DND-41 (cell line): ENCODE measurements around the gene ITPRID1.

Source experiments
- ATAC-seq: fragments of 200-7000 bp; cut with Tn5 transposase; 3 replicates; pipeline ENCODE4 v1.9.1; 2021; ENCODE audit warnings: low read depth; ENCODE audit not compliant: insufficient read depth
- DNase-seq: peaks from one replicate; pipeline ENCODE4 v3.0.0-alpha.2; 2020
- H2AFZ ChIP-seq: 2 replicates; pipeline ENCODE4 v1.6.0; 2012; ENCODE audit warnings: low read depth, low read length
- H3K27ac ChIP-seq: 2 replicates; pipeline ENCODE4 v1.5.1; 2012; ENCODE audit warnings: low read length, inconsistent platforms
- H3K27me3 ChIP-seq: fragments of 200-600 bp; sonication (generic); 2 replicates; pipeline ENCODE4 v1.6.0; 2012; ENCODE audit warnings: low read length, mild to moderate bottlenecking, inconsistent platforms; ENCODE audit not compliant: insufficient read depth, poor library complexity
- H3K36me3 ChIP-seq: 2 replicates; pipeline ENCODE4 v1.5.1; 2012; ENCODE audit warnings: low read length, inconsistent platforms; ENCODE audit not compliant: insufficient read depth
- H3K4me1 ChIP-seq: 2 replicates; pipeline ENCODE4 v1.5.1; 2012; ENCODE audit warnings: mild to moderate bottlenecking, low read length; ENCODE audit not compliant: insufficient read depth
- H3K4me2 ChIP-seq: 2 replicates; pipeline ENCODE4 v1.6.0; 2012; ENCODE audit warnings: mild to moderate bottlenecking, moderate library complexity, low read length, inconsistent platforms; ENCODE audit not compliant: insufficient read depth
- H3K4me3 ChIP-seq, 2 experiments: fragments of 200-600 bp in 1 of 2; shearing (Covaris generic) in 1 of 2; 2 replicates each; pipeline ENCODE4 v1.5.1; 2012 to 2016; ENCODE audit warnings: inconsistent platforms in 2 of 2, low read length in 2 of 2, mild to moderate bottlenecking in 2 of 2, low read depth in 1 of 2, moderate library complexity in 1 of 2
- H3K79me2 ChIP-seq: 2 replicates; pipeline ENCODE4 v1.6.0; 2012; ENCODE audit warnings: low read length, inconsistent platforms; ENCODE audit not compliant: insufficient read depth
- H3K9ac ChIP-seq: 2 replicates; pipeline ENCODE4 v1.6.0; 2012; ENCODE audit warnings: low read depth, mild to moderate bottlenecking, inconsistent platforms, low read length, moderate library complexity
- H3K9me3 ChIP-seq: 2 replicates; pipeline ENCODE4 v1.5.1; 2012; ENCODE audit warnings: low read length, moderate library complexity, mild to moderate bottlenecking, inconsistent platforms; ENCODE audit not compliant: insufficient read depth, severe bottlenecking
- H4K20me1 ChIP-seq: 2 replicates; pipeline ENCODE4 v1.6.0; 2012; ENCODE audit warnings: low read length; ENCODE audit not compliant: insufficient read depth
- CTCF ChIP-seq: IDR thresholded peaks from 2 replicates; pipeline ENCODE4 v1.5.1; 2012; ENCODE audit warnings: borderline replicate concordance, low read length, moderate library complexity, mild to moderate bottlenecking; ENCODE audit not compliant: poor library complexity, severe bottlenecking; ENCODE audit errors: extremely low read depth
- EZH2 ChIP-seq: IDR thresholded peaks from 3 replicates; pipeline ENCODE4 v1.6.1; 2012; ENCODE audit warnings: borderline replicate concordance, low read depth, mild to moderate bottlenecking, moderate library complexity, low read length, inconsistent platforms; ENCODE audit not compliant: severe bottlenecking

ITPRID1 gene

GRCh38 chr7:31705377-31705776, 191.5 kb downstream of the ITPRID1 start:
- no peak overlapping the region for H3K27ac ChIP-seq
- no peaks in the 10 kb centered on the region for H3K79me2 ChIP-seq
- ATAC-seq, result no peak
- no peaks in the 10 kb centered on the region for H4K20me1 ChIP-seq
- no peaks in the 10 kb centered on the region for H3K9me3 ChIP-seq
- no peak overlapping the region for H3K9ac ChIP-seq
- H3K4me2 ChIP-seq, result no peak overlapping the region
- H2AFZ ChIP-seq, result no peak overlapping the region
- H3K27me3 ChIP-seq, result peaks cover 3% of the 10 kb centered on the region
- TF ChIP-seq EZH2 (no peak), CTCF (no peak)
- H3K36me3 ChIP-seq, result no peaks in the 10 kb centered on the region
- DNase-seq, result no peak
- H3K4me3 ChIP-seq, result no peak overlapping the region
- no peaks in the 10 kb centered on the region for H3K4me1 ChIP-seq

GRCh38 chr7:31707089-31707488, 193.2 kb downstream of the ITPRID1 start:
- Histone ChIP-seq H3K27me3 (peaks cover 3% of the 10 kb centered on the region), H3K36me3 (no peaks in the 10 kb centered on the region), H3K9ac (no peak overlapping the region), H2AFZ (no peak overlapping the region), H4K20me1 (no peaks in the 10 kb centered on the region), H3K4me2 (no peak overlapping the region), H3K79me2 (no peaks in the 10 kb centered on the region), H3K4me3 (no peak overlapping the region), H3K27ac (no peak overlapping the region), H3K4me1 (no peaks in the 10 kb centered on the region), H3K9me3 (no peaks in the 10 kb centered on the region)
- no peak for DNase-seq
- TF ChIP-seq EZH2, result no peak
- TF ChIP-seq CTCF, result no peak
- no peak for ATAC-seq
